DMS53 treated with DMSO at 0.1 percent for 48 hours (cell line): ENCODE measurements around the gene NT5C3A.
"Not testable (repeated sequence)": the region's sequence is repeated elsewhere in the genome, so short reads cannot be mapped to it uniquely, and the experiment has no call there.

Source experiments
- DNase-seq: peaks from one replicate; lab custom pipeline; 2025; ENCODE audit not compliant: unreplicated experiment; lab: John Stamatoyannopoulos, UW

The NT5C3A gene

DNA sequence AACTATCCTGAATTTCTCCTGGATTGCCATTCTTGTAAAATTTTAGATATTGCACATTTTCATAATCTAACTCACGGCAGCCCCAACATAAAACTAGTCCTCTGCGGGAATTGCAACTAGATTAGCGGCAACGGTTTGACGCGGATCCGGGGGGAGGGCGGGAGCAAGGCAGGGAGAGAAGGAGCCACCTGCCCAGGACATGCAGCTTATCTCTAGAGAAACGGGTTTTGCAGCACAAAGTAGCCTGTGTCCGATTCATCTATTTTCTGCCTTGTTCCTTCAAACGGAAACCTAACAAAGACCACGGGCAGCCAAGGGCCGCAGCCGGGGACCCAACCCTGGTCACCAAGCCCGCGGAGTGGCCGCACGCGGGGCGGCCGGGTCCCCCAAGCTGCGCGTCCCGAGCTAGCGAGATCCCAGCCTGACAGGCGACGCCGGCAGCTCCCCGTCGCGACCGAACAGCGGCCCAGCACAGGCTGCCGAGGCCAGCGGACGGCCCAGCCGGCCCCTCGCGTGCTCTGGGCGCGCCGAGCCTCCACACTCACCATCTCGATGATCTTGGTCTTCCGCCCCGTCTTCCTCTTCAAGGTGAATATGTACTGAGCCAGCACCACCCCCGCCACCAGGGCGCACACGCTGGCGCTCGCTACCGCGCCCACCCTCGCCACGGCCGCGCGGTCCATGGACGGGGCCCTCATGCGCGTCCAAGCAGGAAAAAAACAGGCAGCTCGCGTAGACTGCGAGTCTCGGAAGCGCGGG, at the start of gene NT5C3A:
Gene NT5C3A, minus strand, starts transcription at position 754 of the 759 bp plus-strand sequence. Its CDS starts 71 bp downstream, at position 683.
- DNase-seq, result peak; percentile 55

DNA sequence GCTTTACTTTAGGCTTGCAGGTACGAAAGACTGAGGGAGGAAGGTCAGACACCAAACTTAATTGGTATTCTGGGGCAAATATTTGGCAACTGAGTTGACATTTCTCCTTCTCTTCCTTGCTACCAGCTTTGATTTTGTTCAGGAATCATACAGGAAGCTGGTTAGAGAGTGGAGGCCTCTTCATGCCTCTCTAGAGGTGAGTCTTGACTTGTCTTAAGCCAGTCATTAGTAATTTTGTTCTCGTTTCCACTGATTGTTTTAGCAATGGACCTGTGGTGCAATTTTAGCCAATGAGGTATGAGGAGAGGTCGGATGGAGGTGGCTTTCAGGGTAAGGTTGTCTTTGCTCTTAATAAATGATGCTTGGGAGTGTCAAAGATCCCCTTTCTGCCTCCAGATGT, 49.0 kb upstream of the NT5C3A start:
- DNase-seq, result no peak

DNA sequence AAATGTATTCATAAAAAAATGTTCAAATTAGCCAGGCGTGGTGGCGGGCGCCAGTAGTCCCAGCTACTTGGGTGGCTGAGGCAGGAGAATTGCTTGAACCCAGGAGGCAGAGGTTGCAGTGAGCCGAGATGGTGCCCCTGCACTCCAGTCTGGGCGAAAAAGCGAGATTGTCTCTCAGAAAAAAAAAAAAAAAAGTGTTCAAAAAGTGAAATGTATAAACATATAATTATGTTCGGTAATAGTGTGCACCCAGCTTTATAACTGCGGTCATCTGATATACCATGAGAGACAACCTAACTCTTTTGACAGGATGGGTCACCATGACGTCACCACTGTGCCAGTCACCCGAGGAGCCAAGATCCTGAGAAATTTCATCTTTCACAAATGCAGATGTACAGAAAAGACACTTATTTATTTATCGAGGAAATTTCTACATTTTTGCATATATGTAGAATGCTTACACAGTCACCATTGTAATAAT, 47.2 kb upstream of the NT5C3A start:
- DNase-seq, result peak; percentile 57

GRCh38 chr7:33109005-33109757, 46.6 kb upstream of the NT5C3A start, which contains the start of gene RP9:
Gene RP9, minus strand, starts transcription at chr7:33109404. Its CDS starts 32 bp downstream, at chr7:33109372.
- DNase-seq, result peak; percentile 80

DNA sequence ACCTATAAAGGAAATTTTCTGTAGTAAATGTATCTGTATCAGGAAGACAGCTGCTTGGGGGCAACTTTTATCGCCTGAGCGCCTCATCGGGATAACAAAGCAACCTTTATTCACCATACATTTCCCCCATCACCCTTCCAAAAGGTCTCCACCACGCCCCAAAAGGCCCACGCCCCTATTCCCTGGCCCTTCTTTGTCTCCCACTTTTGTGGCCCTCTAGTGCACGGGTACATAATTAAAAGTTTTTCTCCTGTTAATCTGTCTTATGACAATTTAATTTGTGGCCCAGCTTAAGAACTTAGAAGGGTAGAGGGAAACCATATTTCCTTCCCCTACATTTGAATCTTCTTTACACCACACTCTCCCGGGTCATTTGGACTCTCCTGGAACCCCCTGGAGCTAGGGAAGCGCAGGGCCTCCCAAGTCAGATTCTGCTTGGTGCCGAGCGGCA, 46.0 kb upstream of the NT5C3A start:
- DNase-seq, result no peak

GRCh38 chr7:33107136-33108066, 44.8 kb upstream of the NT5C3A start:
- peak; percentile 21 for DNase-seq

GRCh38 chr7:33101906-33102305, 39.3 kb upstream of the NT5C3A start:
- DNase-seq, result no peak

GRCh38 chr7:33100770-33101169, 38.2 kb upstream of the NT5C3A start:
- no peak for DNase-seq

GRCh38 chr7:33099154-33099940, 36.8 kb upstream of the NT5C3A start:
- no peak for DNase-seq

DNA sequence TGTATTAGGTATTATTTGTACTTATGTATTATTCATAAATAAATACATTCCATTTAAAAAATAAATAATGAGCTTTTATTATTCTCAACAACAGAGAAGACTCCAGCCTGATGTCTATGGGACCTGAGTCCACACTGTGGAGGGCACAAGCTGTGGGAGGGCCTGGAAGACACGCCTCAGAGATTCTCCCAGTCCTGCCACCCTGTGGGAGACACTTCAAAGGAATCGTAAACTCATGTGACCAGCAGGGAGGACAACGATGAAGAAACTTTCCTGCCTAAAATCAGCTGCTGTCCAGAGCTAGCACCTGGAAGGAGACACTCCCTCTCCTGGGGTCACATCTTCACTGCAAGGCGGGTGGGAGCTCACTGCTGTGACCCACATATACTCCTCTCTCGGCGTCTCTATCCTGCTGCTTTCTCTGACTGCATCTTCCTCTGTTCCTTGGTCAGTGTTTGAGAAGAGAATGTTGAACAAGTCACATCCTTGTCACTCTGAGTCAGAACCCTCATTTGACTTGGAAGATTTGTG, 32.2 kb upstream of the NT5C3A start:
- DNase-seq, result not testable (repeated sequence)

DNA sequence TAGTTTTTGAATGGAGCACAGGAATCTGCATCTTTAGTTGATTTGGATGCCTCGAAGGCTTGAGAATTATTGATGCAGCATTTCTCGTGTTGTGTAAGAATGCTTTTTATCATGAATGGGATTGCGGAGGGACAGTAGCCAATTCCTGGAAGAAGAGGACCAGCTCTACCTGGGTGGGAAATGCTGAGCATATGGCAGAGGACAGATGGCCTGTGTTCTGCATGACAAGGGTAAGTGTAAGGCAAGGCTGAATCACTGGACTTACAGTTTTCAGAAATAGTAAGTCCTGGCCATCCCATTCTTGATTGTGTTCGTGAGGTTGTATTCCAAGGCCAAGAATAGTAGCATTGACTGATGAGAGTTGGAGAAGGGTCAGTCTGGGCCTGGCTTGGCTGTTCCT, 30.7 kb upstream of the NT5C3A start:
- DNase-seq, result no peak

DNA sequence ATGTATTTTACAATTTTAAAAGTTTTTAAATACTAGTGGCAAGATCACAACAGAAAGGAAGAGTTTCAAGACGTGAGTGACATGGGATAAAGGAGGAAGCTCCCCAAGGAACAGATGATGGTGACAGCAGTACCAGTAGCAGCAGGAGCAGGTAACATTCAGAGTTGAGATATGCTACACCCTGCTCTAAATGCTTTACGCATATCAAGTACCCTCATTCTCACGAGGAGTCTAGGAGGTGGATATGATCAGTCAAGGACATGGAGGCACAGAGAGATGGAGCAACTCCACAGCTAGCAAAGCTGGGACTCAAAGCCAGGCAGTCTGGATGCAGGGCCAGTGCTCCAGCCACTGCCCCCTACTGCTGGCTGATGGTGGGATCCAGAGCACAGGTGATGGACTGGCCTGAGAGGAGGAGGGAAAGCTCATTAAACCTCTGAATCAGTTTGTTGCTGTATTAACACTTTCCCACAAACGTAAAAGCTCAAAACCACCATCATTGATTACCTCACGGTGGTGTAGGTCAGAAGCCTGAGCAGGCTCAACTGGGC, 29.1 kb upstream of the NT5C3A start:
- no peak for DNase-seq

DNA sequence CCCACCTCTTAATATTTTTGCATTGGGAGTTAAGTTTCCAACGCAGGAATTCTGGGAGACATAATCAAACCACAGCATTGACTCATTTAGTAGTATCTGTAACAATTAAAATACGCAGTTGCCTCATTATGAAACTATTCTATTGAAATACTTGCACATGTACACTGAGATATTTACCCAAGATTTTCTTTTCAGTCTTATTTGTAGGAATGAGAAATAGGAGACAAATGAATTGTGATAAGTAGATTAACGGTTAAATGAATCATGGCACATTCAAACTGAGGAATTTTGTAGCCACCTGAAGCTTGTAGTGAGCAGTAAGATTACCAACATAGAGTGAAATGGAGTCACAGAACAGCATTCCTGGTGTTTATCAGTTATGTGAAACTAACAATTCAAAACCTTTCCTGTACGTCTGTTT, 28.5 kb upstream of the NT5C3A start:
- DNase-seq, result no peak

DNA sequence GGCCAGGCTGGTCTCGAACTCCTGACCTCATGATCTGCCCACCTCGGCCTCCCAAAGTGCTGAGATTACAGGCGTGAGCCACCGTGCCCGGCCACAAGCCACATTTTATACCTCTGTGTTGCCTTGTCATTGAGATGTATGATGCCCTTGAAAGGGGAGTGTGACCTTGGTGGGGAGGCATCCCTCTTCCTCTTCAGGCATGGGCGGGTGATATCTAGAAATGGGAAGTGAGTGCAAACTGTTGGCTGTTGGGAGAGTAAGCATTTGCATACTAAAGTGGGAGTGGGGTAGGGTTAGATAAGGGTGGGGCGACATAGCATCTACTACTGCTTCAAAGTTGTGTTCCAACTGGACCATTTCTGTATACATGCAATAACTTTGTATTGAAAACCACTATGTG, 26.6 kb upstream of the NT5C3A start:
- DNase-seq, result no peak

- DNase-seq, result no peak
Observed at GRCh38 chr7:33087858-33088257, 25.3 kb upstream of the NT5C3A start.

GRCh38 chr7:33087356-33087755, 24.8 kb upstream of the NT5C3A start:
- DNase-seq, result no peak

DNA sequence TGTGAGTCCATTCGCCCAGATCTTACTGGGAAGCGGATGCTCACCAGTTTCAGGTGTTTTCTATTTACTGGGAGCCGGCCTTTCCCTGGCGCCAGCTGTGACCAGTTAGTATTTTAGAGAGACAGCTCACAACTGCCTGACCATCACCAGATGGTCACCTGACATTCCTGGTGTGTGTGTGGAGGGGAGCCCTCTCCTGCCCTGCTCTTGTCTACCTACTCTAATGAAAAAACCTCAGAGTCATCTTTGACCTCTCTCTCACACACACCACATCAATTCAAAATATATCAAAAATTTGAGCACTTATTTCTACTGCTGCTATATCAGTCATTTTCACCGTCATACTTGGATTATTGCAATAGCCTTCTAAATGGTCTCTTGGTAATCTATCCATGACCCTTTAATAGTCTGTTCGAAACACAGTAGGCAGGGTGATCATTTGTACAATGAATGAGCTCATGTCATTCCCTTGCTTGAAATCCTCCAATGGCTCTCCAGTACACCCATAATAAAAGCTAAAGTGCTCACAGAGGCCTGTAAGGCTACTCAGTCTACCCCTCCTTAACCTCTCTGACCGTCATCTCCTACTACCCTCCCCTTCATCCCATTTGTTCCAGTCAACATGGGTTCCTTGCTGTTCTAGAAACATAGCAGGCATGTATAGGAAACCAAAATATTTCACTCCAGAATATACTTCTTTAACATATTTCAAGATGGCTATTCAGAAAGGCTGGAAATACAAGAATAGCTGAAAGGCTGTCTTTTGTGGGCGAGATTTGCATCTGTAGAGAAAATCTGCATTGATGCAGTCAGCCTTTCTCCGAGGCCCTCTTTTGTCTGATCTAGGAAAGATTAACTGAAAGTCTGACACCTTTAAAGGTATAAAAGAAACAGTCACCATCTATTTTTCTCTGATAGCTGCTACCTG, 17.5 kb upstream of the NT5C3A start:
- DNase-seq, result no peak

- DNase-seq, result no peak
Observed at GRCh38 chr7:33079096-33079495, 16.5 kb upstream of the NT5C3A start.

DNA sequence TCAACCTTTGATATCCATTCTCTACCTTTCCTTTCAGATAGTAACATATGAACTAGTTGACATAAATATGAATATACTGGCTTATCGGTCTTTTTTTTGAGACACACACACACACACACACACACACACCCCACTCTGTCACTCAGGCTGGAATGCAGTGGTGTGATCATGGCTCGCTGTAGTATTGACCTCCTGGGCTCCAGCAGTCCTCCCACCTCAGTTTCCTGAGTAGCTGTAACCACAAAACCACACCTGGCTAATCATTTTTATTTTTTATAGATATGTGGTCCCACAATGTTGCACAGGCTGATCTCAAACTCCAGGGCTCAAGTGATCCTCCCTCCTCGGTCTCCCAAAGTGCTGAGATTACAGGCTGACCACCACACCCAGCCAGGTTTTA, 14.2 kb upstream of the NT5C3A start:
- no peak for DNase-seq
